ENCODE data around the gene SMIM27. TPM values are rescaled to one million over a fixed set of nuclear protein-coding genes. Genes with fewer than 3 reads are reported as not detected.
"Not testable (repeated sequence)": the region's sequence is repeated elsewhere in the genome, so short reads cannot be mapped to it uniquely, and the experiment has no call there.

Gene SMIM27
- total RNA-seq, 2 donors from 2014 or later, result 4.1 to 4.6 TPM

GRCh38 chr9:32545884-32546283, 6.2 kb upstream of the SMIM27 start:
- Histone ChIP-seq H3K36me3 (peaks cover 13% of the 10 kb centered on the region), H3K27ac (no peak overlapping the region), H3K4me3 (no peak overlapping the region), H3K27me3 (replicated peaks; ENCODE audit: insufficient read depth) (no peaks in the 10 kb centered on the region), H3K4me1 (ENCODE audit: control insufficient read depth in 1 of 2, low read depth in 2 of 2) (peaks cover 10 to 12% of the 10 kb centered on the region in 2 donors), H3K9me3 (no peaks in the 10 kb centered on the region)
- ATAC-seq (ENCODE audit: insufficient number of reproducible peaks, low FRiP score, low read depth) (no peak), DNase-seq (ENCODE audit: low spot score) (no peak)
- no peak for TF ChIP-seq CTCF (IDR thresholded peaks at IDR 0.05)

- not testable (repeated sequence) for DNase-seq (ENCODE audit: low spot score); H3K27ac ChIP-seq; H3K27me3 ChIP-seq (replicated peaks; ENCODE audit: insufficient read depth); H3K9me3 ChIP-seq; H3K36me3 ChIP-seq; H3K4me3 ChIP-seq; ATAC-seq (ENCODE audit: insufficient number of reproducible peaks, low FRiP score, low read depth)
- peaks cover 10 to 16% of the 10 kb centered on the region in 2 donors for H3K4me1 ChIP-seq (ENCODE audit: control insufficient read depth in 1 of 2, low read depth in 2 of 2)
Measured at GRCh38 chr9:32548213-32548612, 3.9 kb upstream of the SMIM27 start.

- Histone ChIP-seq H3K27ac (peak overlapping the region; percentile 93 to 96), H3K9me3 (no peaks in the 10 kb centered on the region), H3K4me1 (ENCODE audit: control insufficient read depth in 1 of 2, low read depth in 2 of 2) (peaks cover 10 to 18% of the 10 kb centered on the region in 2 donors), H3K4me3 (peak overlapping the region; percentile 94), H3K27me3 (replicated peaks; ENCODE audit: insufficient read depth) (no peaks in the 10 kb centered on the region), H3K36me3 (no peaks in the 10 kb centered on the region)
- DNase-seq (ENCODE audit: low spot score), result no peak
- TF ChIP-seq CTCF (IDR thresholded peaks at IDR 0.05), result no peak
- ATAC-seq (ENCODE audit: insufficient number of reproducible peaks, low FRiP score, low read depth), result no peak
Measured at GRCh38 chr9:32550150-32550561, 2.0 kb upstream of the SMIM27 start.

GRCh38 chr9:32550562-32551275, 1.4 kb upstream of the SMIM27 start:
- H3K9me3 ChIP-seq, result no peaks in the 10 kb centered on the region
- no peaks in the 10 kb centered on the region for H3K27me3 ChIP-seq (replicated peaks; ENCODE audit: insufficient read depth)
- H3K4me1 ChIP-seq (ENCODE audit: control insufficient read depth in 1 of 2, low read depth in 2 of 2), result peaks cover 10 to 18% of the 10 kb centered on the region in 2 donors
- ATAC-seq (ENCODE audit: insufficient number of reproducible peaks, low FRiP score, low read depth) (peak; percentile 83), DNase-seq (ENCODE audit: low spot score) (peak; percentile 82)
- H3K27ac ChIP-seq, result peak overlapping the region; percentile 93 to 96
- TF ChIP-seq CTCF (IDR thresholded peaks at IDR 0.05), result peak; percentile 2
- H3K36me3 ChIP-seq, result no peaks in the 10 kb centered on the region
- peak overlapping the region; percentile 94 for H3K4me3 ChIP-seq

GRCh38 chr9:32551276-32552051, 663 bp upstream of the SMIM27 start:
- Histone ChIP-seq H3K27me3 (replicated peaks; ENCODE audit: insufficient read depth) (no peaks in the 10 kb centered on the region), H3K36me3 (no peaks in the 10 kb centered on the region), H3K4me1 (ENCODE audit: control insufficient read depth in 1 of 2, low read depth in 2 of 2) (peaks cover 10 to 12% of the 10 kb centered on the region in 2 donors), H3K9me3 (no peaks in the 10 kb centered on the region), H3K4me3 (peak overlapping the region; percentile 94), H3K27ac (peak overlapping the region; percentile 93 to 96)
- peak; percentile 6 for ATAC-seq (ENCODE audit: insufficient number of reproducible peaks, low FRiP score, low read depth)
- TF ChIP-seq CTCF (IDR thresholded peaks at IDR 0.05), result no peak
- no peak for DNase-seq (ENCODE audit: low spot score)
